ENCODE data around the gene RAC2. TPM values are rescaled to one million over a fixed set of nuclear protein-coding genes. Genes with fewer than 3 reads are reported as not detected.

RAC2 gene
- total and polyA plus RNA-seq, 9 of the 15 experiments (the other 6 are each of a cell fraction or from before 2014, with no cell fraction given), result 22.7 to 103 (median 43.3) TPM

GRCh38 chr22:37181681-37182080, 62.4 kb downstream of the RAC2 start:
- Histone ChIP-seq H3K36me3 (ENCODE audit: control insufficient read depth, insufficient read depth, low read length) (no peaks in the 10 kb centered on the region), H3K27ac (ENCODE audit: extremely low read depth, low read depth, low read length) (no peak overlapping the region), H3K9me1 (ENCODE audit: control insufficient read depth, insufficient read depth, low read length) (no peaks in the 10 kb centered on the region), H3K9me3 (replicated peaks; ENCODE audit: control insufficient read depth, insufficient read depth, low read depth, low read length) (no peaks in the 10 kb centered on the region), H3K4me1 (replicated peaks in 1 of 2; ENCODE audit: control insufficient read depth in 2 of 2, insufficient read depth in 2 of 2, low read length in 2 of 2) (peaks cover 0 to 25% of the 10 kb centered on the region in 2 experiments; a peak in 3 of 5 replicates), H3K27me3 (ENCODE audit: control insufficient read depth in 2 of 2, insufficient read depth in 2 of 2, low read length in 2 of 2) (peaks cover 3 to 49% of the 10 kb centered on the region in 2 experiments; a peak in 4 of 5 replicates), H3K79me2 (ENCODE audit: control insufficient read depth, insufficient read depth, low read length) (no peaks in the 10 kb centered on the region), H2AFZ (ENCODE audit: low read depth, low read length) (no peak overlapping the region), H4K20me1 (replicated peaks; ENCODE audit: control insufficient read depth, insufficient read depth, low read length) (0 out of 2 replicates have a peak, but pooled peaks cover 3% of the 10 kb centered on the region), H3K4me3 (no peak overlapping the region), H3K9ac (ENCODE audit: insufficient read depth in 1 of 2, low read depth in 2 of 2, low read length in 2 of 2) (no peak overlapping the region), H3K4me2 (ENCODE audit: insufficient read depth, low read length) (no peak overlapping the region)
- ChIA-PET POLR2A (no interaction called here), CTCF (ENCODE audit: low intra/inter-chr PET ratio) (interaction anchor here (1.3 kb wide), 1 partner anchor 18 kb away, joined by 3 read pairs; no protein-coding TSS in a partner anchor)
- FAIRE-seq (no peak), DNase-seq (ENCODE audit: extremely low read depth in 1 of 4, low spot score in 3 of 4) (no peak), ATAC-seq (no peak)
- intact Hi-C loops (cut with micrococcal nuclease), result no loop called here
- WGBS (ENCODE audit: insufficient coverage, low coverage, missing lambda C conversion rate), result 3% methylated on average over 4 of the region's 4 CpGs
- no TSS peak for BruUV-seq (replicated peaks)
- in situ Hi-C loops (cut with MboI), result no loop called here
- TF ChIP-seq ZNF134 (CRISPR knock-in tag; conservative IDR thresholded peaks at IDR 0.05) (no peak), CLOCK (CRISPR knock-in tag; IDR thresholded peaks at IDR 0.05; ENCODE audit: borderline replicate concordance) (no peak), RBM39 (optimal IDR thresholded peaks at IDR 0.05; ENCODE audit: low read depth, low read length) (no peak), DIDO1 (tag; IDR thresholded peaks at IDR 0.05; ENCODE audit: low read depth) (no peak), NONO (IDR thresholded peaks at IDR 0.05; ENCODE audit: low read depth in 2 of 2, low read length in 1 of 2) (no peak), FOXK2 (conservative IDR thresholded peaks at IDR 0.05 in 1 of 2, IDR thresholded peaks at IDR 0.05 in 1 of 2; ENCODE audit: low read depth in 2 of 2) (no peak), ZNF584 (CRISPR knock-in tag; IDR thresholded peaks at IDR 0.05; ENCODE audit: low read depth) (no peak), GTF2E2 (tag; IDR thresholded peaks at IDR 0.05) (no peak), ZNF764 (CRISPR knock-in tag; IDR thresholded peaks at IDR 0.05; ENCODE audit: low read depth) (no peak), SAFB (IDR thresholded peaks at IDR 0.05; ENCODE audit: borderline replicate concordance, low read depth, low read length) (no peak), TBP (optimal IDR thresholded peaks at IDR 0.05; ENCODE audit: low read depth, low read length) (no peak), NR0B1 (IDR thresholded peaks at IDR 0.05; ENCODE audit: partially characterized antibody) (no peak), ZFX (CRISPR knock-in tag; IDR thresholded peaks at IDR 0.05) (no peak)

All from K562 (cell line).